Raji (cell line): ENCODE data around the gene SLC25A31.

Experiments used
- POLR2A ChIP-seq: IDR thresholded peaks from 2 replicates; pipeline ENCODE4 v1.6.1; 2011; ENCODE audit warnings: low read depth, low read length, control low read depth; ENCODE audit not compliant: insufficient read depth

The SLC25A31 gene

GRCh38 chr4:127759893-127760292 lies 29.7 kb downstream of the SLC25A31 start:
- TF ChIP-seq POLR2A, result no peak

- TF ChIP-seq POLR2A, result no peak
Measured at GRCh38 chr4:127771535-127772275, 41.5 kb downstream of the SLC25A31 start.

DNA sequence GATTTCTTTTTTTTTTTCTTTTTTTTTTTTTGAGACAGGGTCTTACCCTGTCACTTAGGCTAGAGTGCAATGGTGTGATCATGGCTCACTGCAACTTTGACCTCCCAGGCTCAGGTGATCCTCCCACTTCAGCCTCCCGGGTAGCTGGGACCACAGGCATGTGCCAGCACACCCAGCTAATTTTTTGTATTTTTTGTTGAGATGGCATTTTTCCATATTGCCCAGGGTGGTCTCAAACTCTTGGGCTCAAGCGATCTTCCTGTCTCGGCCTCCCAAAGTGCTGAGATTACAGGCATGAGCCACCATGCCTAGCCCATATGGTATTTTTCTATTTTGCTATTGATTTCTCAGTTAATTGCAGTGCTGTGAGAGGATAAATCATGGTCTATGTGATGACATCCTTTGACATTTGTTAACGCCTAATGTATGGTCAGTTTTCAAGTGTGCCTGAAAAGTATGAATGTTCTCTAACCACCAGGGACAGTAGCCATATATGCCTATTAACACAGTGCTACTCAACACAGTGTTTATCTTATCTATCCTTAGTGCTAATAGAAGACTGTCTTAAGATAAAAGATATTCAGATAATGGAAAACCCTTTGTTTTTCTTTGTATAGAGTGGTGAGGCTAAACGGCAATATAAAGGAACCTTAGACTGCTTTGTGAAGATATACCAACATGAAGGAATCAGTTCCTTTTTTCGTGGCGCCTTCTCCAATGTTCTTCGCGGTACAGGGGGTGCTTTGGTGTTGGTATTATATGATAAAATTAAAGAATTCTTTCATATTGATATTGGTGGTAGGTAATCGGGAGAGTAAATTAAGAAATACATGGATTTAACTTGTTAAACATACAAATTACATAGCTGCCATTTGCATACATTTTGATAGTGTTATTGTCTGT lies 42.8 kb downstream of the SLC25A31 start:
- no peak for TF ChIP-seq POLR2A

- no peak for TF ChIP-seq POLR2A
Measured at GRCh38 chr4:127775843-127776242, 45.6 kb downstream of the SLC25A31 start.

DNA sequence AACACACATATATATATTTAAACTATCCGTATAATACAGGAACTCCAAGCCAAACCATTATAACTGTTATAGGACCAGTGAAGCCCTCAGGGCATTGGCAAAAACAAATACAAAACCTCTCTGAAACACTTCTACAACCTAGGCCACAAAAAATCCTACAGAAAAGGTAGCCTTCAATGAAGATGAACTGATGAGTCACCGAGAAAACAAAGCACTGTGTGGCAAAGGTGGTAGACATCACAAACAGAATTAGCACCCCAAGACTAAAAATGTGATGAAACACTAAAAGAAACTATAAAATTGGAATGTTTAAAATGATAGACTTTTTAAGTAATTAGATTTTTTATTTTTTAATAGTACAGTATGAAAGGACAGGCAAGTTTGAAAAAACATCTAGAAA lies 46.4 kb downstream of the SLC25A31 start:
- TF ChIP-seq POLR2A, result no peak

DNA sequence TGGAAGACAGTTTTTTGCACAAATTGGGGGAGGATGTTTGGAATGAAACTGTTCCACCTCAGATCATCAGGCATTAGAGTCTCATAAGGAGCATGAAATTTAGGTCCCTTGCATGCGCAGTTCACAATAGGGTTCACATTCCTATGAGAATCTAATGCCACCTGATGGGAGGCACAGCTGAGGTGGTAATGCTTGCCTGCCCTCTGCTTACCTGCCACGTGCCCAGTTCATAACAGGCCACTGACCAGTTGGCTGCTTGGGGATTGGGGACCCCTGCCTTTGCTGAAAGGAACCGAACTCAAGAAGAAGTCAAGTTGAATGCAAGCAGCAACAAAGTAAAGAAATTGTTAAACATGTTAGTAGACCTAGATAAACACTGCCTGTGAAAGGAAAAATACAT lies 47.3 kb downstream of the SLC25A31 start:
- TF ChIP-seq POLR2A, result no peak

- TF ChIP-seq POLR2A, result no peak
Measured at GRCh38 chr4:127778102-127778501, 47.9 kb downstream of the SLC25A31 start.

- TF ChIP-seq POLR2A, result no peak
Measured at GRCh38 chr4:127780598-127780997, 50.4 kb downstream of the SLC25A31 start.

DNA sequence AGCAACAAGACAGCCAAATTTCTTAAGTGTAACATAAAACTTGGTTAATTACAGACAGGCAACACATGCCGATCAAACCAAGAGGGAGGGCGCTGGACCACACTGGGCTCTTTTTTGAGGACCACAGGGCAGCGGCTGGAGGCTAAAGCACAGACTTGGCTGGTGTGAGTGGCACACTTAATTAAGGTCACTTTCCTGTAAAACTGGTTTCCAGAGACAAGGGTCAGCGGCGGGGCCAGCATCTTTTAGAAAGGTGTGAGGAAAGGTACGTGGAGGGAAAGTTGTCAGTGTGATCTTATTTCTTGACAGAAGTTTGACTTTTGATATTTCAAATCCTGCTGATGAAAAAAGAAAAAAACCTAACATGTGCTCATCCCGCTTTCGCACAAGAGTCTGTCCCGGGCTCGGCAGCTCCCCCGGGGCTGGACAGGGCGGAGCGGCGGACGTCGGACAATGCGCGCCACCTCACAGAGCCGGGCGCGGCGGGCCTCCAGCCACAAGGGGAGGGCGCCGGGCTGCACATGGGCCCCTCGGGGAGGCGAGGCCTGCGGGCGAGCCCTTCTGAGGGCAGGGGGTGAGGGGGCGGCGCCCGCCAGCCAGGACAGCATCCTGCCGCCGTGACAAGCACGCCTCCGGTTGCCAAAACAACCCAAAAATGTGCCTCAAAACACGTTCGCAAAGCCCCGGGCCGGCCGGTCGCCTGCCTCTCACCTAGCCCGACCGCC lies 51.3 kb downstream of the SLC25A31 start:
- TF ChIP-seq POLR2A, result no peak

- no peak for TF ChIP-seq POLR2A
Measured at GRCh38 chr4:127782025-127782274, 51.8 kb downstream of the SLC25A31 start.

DNA sequence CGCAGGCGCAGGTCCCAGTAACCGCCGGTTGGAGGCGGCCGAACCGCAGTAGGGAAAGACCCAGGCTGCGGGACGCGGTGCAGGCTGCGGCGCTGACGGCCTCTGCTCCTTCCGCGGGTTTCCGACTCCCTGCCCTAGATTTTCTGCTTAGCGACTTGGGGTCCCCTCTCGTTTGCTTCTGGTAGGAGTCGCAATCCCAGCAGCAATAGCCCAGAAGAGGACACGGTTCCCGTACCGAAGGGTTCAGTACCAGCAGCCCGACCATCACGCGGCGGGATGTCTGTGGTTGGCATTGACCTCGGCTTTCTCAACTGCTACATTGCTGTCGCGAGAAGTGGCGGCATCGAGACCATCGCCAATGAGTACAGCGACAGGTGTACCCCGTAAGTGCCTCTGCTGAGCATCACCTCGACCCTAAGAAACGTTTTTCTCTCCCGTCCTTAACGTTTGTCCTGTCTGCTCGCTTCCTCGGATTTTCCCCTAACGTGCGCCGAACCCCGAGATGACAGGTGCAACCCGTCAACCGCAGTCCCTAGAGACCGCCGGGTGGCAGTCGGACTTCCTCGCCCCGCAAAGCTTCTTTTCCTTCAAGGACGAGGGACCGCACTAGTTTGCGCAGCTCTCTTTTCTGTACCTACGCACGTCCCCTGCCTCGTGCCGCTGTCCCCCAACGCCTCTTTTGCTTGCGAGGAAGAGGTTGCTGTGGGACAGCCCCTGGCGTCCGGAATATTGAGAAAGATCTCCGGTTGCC lies 52.2 kb downstream of the SLC25A31 start, which contains the start of gene HSPA4L:
TSS of gene HSPA4L (plus strand) at position 48 of the 751 bp plus-strand sequence. CDS start at position 277, 229 bp downstream.
- no peak for TF ChIP-seq POLR2A

DNA sequence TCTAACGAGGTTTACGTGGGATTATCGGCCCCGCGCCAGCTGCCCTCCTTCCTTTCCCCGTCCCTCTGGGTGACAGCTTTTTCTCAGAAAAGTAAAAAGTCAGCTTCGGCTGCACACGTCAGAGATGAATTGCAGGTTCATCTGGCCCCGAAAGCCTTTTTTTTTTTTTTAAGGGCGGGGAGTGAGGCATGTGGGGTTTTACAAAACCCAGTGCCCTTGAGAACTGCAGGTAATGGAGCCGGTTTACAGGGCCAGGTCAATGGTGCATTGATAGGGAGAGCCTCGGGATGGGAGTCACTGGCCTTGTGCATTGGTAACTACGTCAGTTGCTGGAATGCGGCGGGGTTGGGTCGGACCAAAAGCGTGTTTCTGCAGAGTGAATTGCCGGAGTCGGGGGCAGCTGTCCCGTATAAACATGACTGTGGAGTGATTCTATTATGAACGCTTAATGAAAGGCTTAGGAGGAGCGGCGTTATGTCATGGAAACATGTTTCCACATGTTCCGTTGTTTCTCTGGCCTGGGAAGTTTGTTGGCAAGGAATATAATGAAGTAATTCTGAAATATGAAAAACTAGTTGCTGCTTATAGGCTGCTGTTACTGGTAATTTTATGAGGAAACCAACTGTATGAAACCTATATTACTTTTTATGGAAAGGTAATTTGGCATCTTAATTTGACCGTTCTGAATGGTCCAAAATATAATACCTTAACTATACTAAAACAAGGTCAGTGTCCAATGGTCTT lies 53.0 kb downstream of the SLC25A31 start:
- no peak for TF ChIP-seq POLR2A

- no peak for TF ChIP-seq POLR2A
Measured at GRCh38 chr4:127783955-127784770, 54.0 kb downstream of the SLC25A31 start.
